ENCODE data around the gene ALDH1A3.

Gene ALDH1A3

GRCh38 chr15:100881573-100882336 is 2.1 kb downstream of the ALDH1A3 start:
- no peak for DNase-seq (ENCODE audit: low read depth in 2 of 2)

GRCh38 chr15:100885116-100885515 is 5.5 kb downstream of the ALDH1A3 start:
- DNase-seq (ENCODE audit: low read depth in 2 of 2): no peak

GRCh38 chr15:100885811-100886210 is 6.2 kb downstream of the ALDH1A3 start:
- DNase-seq (ENCODE audit: low read depth in 2 of 2): no peak

- no peak for DNase-seq (ENCODE audit: low read depth in 2 of 2)
Observed at GRCh38 chr15:100887211-100887913, 7.7 kb downstream of the ALDH1A3 start.

GRCh38 chr15:100889385-100890050 is 9.9 kb downstream of the ALDH1A3 start:
- DNase-seq (ENCODE audit: low read depth in 2 of 2): no peak

- no peak for DNase-seq (ENCODE audit: low read depth in 2 of 2)
Observed at GRCh38 chr15:100890051-100890720, 10.6 kb downstream of the ALDH1A3 start.

- DNase-seq (ENCODE audit: low read depth in 2 of 2): no peak
Observed at GRCh38 chr15:100890850-100891249, 11.2 kb downstream of the ALDH1A3 start.

GRCh38 chr15:100891307-100892012 is 11.8 kb downstream of the ALDH1A3 start:
- DNase-seq (ENCODE audit: low read depth in 2 of 2): no peak

- no peak for DNase-seq (ENCODE audit: low read depth in 2 of 2)
Observed at GRCh38 chr15:100892013-100892355, 12.4 kb downstream of the ALDH1A3 start.

GRCh38 chr15:100893261-100893963 is 13.8 kb downstream of the ALDH1A3 start:
- no peak for DNase-seq (ENCODE audit: low read depth in 2 of 2)

- no peak for DNase-seq (ENCODE audit: low read depth in 2 of 2)
Observed at GRCh38 chr15:100893964-100894295, 14.3 kb downstream of the ALDH1A3 start.

- DNase-seq (ENCODE audit: low read depth in 2 of 2): no peak
Observed at GRCh38 chr15:100895721-100896120, 16.1 kb downstream of the ALDH1A3 start.

- no peak for DNase-seq (ENCODE audit: low read depth in 2 of 2)
Observed at GRCh38 chr15:100897221-100898151, 17.9 kb downstream of the ALDH1A3 start.

- DNase-seq (ENCODE audit: low read depth in 2 of 2): no peak
Observed at GRCh38 chr15:100898152-100898490, 18.5 kb downstream of the ALDH1A3 start.

GRCh38 chr15:100898661-100899462 is 19.2 kb downstream of the ALDH1A3 start:
- no peak for DNase-seq (ENCODE audit: low read depth in 2 of 2)

- DNase-seq (ENCODE audit: low read depth in 2 of 2): no peak
Observed at GRCh38 chr15:100899601-100900000, 20.0 kb downstream of the ALDH1A3 start.

GRCh38 chr15:100900136-100900794 is 20.6 kb downstream of the ALDH1A3 start:
- DNase-seq (ENCODE audit: low read depth in 2 of 2): no peak

- DNase-seq (ENCODE audit: low read depth in 2 of 2): no peak
Observed at GRCh38 chr15:100900795-100901169, 21.2 kb downstream of the ALDH1A3 start.

GRCh38 chr15:100901296-100901695 is 21.7 kb downstream of the ALDH1A3 start:
- DNase-seq (ENCODE audit: low read depth in 2 of 2): no peak
